HTERT RPE-1 (cell line): Measurements from ENCODE around the gene DYRK1A.

ENCODE experiments used
- in situ Hi-C: fragments of 300-500 bp; cut with MboI; formaldehyde crosslinking; loops from 4 replicates; pipeline ENCODE4 v1.14.3; 2020; ENCODE audit warnings: low sequenced_read_pairs

The DYRK1A gene

GRCh38 chr21:37384416-37384815 is 17.8 kb downstream of the DYRK1A start:
- in situ Hi-C loops = no loop called here

GRCh38 chr21:37385179-37385765 is 18.7 kb downstream of the DYRK1A start:
- in situ Hi-C loops = no loop called here

- in situ Hi-C loops = no loop called here
Measured at GRCh38 chr21:37386151-37386550, 19.6 kb downstream of the DYRK1A start.

- in situ Hi-C loops = no loop called here
Measured at GRCh38 chr21:37389456-37389855, 22.9 kb downstream of the DYRK1A start.

GRCh38 chr21:37391666-37392065 is 25.1 kb downstream of the DYRK1A start:
- in situ Hi-C loops = no loop called here

GRCh38 chr21:37392441-37392840 is 25.9 kb downstream of the DYRK1A start:
- in situ Hi-C loops = no loop called here

- in situ Hi-C loops = no loop called here
Measured at GRCh38 chr21:37393030-37393429, 26.5 kb downstream of the DYRK1A start.

GRCh38 chr21:37393786-37394185 is 27.2 kb downstream of the DYRK1A start:
- in situ Hi-C loops = no loop called here

GRCh38 chr21:37395961-37396360 is 29.4 kb downstream of the DYRK1A start:
- in situ Hi-C loops = no loop called here

GRCh38 chr21:37396855-37397254 is 30.3 kb downstream of the DYRK1A start:
- in situ Hi-C loops = no loop called here

GRCh38 chr21:37398697-37399096 is 32.1 kb downstream of the DYRK1A start:
- in situ Hi-C loops = no loop called here

- in situ Hi-C loops = no loop called here
Measured at GRCh38 chr21:37402251-37402867, 35.8 kb downstream of the DYRK1A start.

GRCh38 chr21:37405629-37406028 is 39.1 kb downstream of the DYRK1A start:
- in situ Hi-C loops = no loop called here

- in situ Hi-C loops = no loop called here
Measured at GRCh38 chr21:37407719-37408420, 41.3 kb downstream of the DYRK1A start.

GRCh38 chr21:37408464-37409193 is 42.1 kb downstream of the DYRK1A start:
- in situ Hi-C loops = no loop called here

GRCh38 chr21:37410639-37411038 is 44.1 kb downstream of the DYRK1A start:
- in situ Hi-C loops = no loop called here

- in situ Hi-C loops = no loop called here
Measured at GRCh38 chr21:37412603-37413360, 46.2 kb downstream of the DYRK1A start.

- in situ Hi-C loops = no loop called here
Measured at GRCh38 chr21:37413553-37414291, 47.1 kb downstream of the DYRK1A start.

- in situ Hi-C loops = no loop called here
Measured at GRCh38 chr21:37414292-37415253, 48.0 kb downstream of the DYRK1A start.
